Activated CD4-positive, alpha-beta memory T cell treated with anti-CD3 and anti-CD28 coated beads for 36 hours (primary cell): Measurements from ENCODE around the gene PTGR3. TPM values are rescaled to one million over a fixed set of nuclear protein-coding genes. Genes with fewer than 3 reads are reported as not detected.

Experiments used
- CTCF ChIA-PET: fragments of 350-600 bp; sonication (Branson Sonifier 250); formaldehyde crosslinking; loops from one replicate; lab custom pipeline; 2021; ENCODE audit warnings: antibody characterized with exemption, inconsistent platforms; lab: Charles Lee
- POLR2A ChIA-PET: fragments of 350-600 bp; sonication (Branson Sonifier 250); formaldehyde crosslinking; loops from one replicate; lab custom pipeline; 2021; ENCODE audit warnings: antibody characterized with exemption; lab: Charles Lee
- DNase-seq: peaks from one replicate; pipeline ENCODE4 v3.0.0-alpha.2; 2020
- H3K27ac Mint-ChIP-seq: one replicate; pipeline ENCODE4 v1.8.0; 2021; ENCODE audit warnings: mixed read lengths
- H3K27me3 Mint-ChIP-seq: one replicate; pipeline ENCODE4 v1.8.0; 2021; ENCODE audit warnings: mixed read lengths
- H3K36me3 Mint-ChIP-seq: one replicate; pipeline ENCODE4 v1.8.0; 2021; ENCODE audit warnings: mixed read lengths
- H3K4me1 Mint-ChIP-seq: one replicate; pipeline ENCODE4 v1.8.0; 2021; ENCODE audit warnings: low read depth, mixed read lengths
- H3K4me3 Mint-ChIP-seq: one replicate; pipeline ENCODE4 v1.8.0; 2021; ENCODE audit warnings: mild to moderate bottlenecking, mixed read lengths
- H3K9me3 Mint-ChIP-seq: one replicate; pipeline ENCODE4 v1.8.0; 2021; ENCODE audit warnings: mixed read lengths
- intact Hi-C: fragments of 100-400 bp; cut with micrococcal nuclease; formaldehyde crosslinking; loops from one replicate; pipeline ENCODE4 v1.15.1; 2023
- total RNA-seq, 2 experiments: library from RNA; stranded (reverse); gene quantifications; one replicate each; pipeline ENCODE4 v1.2.3, GENCODE V29; 2021

PTGR3 gene
- total RNA-seq, 2 experiments from 2014 or later, result 29.6 to 30.2 TPM

DNA sequence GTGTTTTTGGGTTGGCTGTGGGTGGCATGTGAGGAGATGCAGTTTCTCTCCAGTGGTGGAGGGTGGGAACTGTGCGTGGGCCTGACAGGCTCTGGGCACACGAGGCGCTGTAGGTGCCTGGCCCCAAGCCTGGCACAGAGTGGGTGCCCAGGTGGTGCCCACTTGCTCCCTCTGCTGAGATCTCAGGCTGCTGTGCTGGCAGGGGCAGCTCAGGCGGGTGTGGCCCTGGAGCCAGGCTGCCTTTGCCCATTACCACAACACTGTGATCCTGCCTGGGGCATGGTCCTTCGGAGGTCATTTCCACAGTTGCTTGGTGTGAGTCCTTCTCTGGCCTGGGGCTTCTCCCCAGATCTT lies 22.1 kb upstream of the PTGR3 start:
- no peaks in the 10 kb centered on the region for H3K36me3 Mint-ChIP-seq
- ChIA-PET CTCF (no interaction called here), POLR2A (no interaction called here)
- no peaks in the 10 kb centered on the region for H3K27me3 Mint-ChIP-seq
- no peak for DNase-seq
- no peak overlapping the region for H3K27ac Mint-ChIP-seq
- peaks cover 31% of the 10 kb centered on the region for H3K4me1 Mint-ChIP-seq
- H3K4me3 Mint-ChIP-seq, result no peak overlapping the region
- intact Hi-C loops, result no loop called here
- no peaks in the 10 kb centered on the region for H3K9me3 Mint-ChIP-seq

DNA sequence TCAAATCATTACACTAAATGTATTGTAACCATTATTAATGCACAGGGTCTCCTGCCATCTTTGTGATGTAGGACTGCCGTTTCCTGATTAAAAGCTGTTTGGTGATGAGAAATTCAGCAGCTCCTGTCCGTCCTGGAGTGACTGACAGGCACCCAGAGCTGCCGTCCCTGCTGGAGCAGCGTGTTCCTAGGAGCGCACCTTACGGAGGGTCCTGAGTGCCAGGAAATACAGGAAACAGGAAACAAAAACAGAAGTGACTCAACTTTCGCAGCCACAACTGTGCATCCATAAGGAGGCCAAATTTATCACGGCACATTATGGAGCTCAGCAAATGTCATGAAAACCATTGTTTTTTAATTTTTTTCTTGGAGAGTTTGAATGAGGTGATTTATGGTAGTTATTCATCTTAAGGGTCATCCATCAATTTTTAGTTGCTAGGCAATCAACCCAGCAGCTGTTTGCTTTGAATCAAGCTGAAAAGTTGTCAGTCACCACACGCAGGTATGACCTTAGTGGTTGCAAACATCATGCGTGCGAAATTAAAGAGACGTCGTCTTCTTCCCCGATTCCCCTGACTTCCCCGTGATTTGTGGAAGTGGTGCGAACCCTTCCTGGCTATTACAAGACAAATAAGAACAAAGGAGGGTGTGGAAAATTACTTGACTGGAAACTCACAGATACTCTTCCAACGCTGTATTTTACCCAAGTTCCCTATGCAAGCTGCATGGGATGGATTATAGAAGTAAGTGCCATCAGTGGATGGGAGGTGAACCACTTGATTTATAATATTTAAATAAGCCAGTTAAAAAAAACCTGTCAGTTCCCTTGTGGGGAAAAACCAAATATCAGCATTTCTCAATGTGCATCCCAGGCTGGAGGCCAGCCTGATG lies 21.5 kb upstream of the PTGR3 start:
- H3K27ac Mint-ChIP-seq, result no peak overlapping the region
- no peaks in the 10 kb centered on the region for H3K9me3 Mint-ChIP-seq
- ChIA-PET POLR2A (no interaction called here), CTCF (no interaction called here)
- H3K36me3 Mint-ChIP-seq, result no peaks in the 10 kb centered on the region
- peaks cover 28% of the 10 kb centered on the region for H3K4me1 Mint-ChIP-seq
- H3K27me3 Mint-ChIP-seq, result no peaks in the 10 kb centered on the region
- intact Hi-C loops, result no loop called here
- no peak for DNase-seq
- H3K4me3 Mint-ChIP-seq, result no peak overlapping the region

DNA sequence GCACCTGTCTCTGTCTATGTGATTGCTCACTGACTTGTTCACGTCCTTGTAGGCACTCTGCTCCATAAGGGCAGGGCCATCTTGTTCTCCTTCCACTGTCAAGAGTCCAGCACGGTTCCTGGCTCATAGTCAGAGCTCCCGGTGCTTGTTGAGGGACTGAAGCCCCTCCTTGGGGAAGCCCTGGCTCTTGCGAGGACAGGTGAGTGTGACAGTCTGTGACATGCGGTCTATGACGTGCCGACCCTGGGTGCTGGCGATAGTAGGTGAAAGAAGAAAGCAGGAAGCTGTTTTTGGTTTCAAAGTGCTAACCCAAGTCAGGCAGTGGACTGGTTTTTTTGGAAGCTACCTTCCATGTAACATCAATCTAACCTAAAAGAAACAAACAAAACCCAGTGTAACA lies 20.5 kb upstream of the PTGR3 start:
- Mint-ChIP-seq H3K4me1 (peaks cover 28% of the 10 kb centered on the region), H3K4me3 (no peak overlapping the region), H3K27me3 (no peaks in the 10 kb centered on the region), H3K36me3 (no peaks in the 10 kb centered on the region), H3K9me3 (no peaks in the 10 kb centered on the region), H3K27ac (no peak overlapping the region)
- POLR2A ChIA-PET, result no interaction called here
- no peak for DNase-seq
- CTCF ChIA-PET, result no interaction called here
- intact Hi-C loops, result no loop called here

DNA sequence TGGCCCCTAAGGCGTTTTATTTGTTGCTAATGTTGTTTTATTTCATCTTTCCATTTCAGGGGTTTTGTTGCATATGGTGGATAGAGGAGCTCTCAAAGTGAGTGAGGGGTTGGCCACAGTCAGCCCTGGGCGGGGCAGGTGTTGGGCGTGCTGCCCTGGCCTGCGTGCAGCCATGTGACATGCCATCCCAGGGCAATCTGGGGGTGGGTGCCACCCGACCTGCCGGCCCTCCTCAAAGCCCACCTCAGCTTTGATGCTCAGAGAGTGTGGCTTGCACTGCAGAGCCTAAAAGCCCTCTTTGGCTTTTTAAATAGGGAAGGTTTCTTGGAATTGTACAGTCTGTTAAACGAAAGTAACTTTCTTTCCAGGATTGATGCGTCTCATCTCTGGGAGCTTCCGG lies 20.0 kb upstream of the PTGR3 start:
- Mint-ChIP-seq H3K27me3 (no peaks in the 10 kb centered on the region), H3K9me3 (no peaks in the 10 kb centered on the region), H3K4me1 (peaks cover 26% of the 10 kb centered on the region), H3K36me3 (no peaks in the 10 kb centered on the region), H3K27ac (no peak overlapping the region), H3K4me3 (no peak overlapping the region)
- CTCF ChIA-PET, result no interaction called here
- POLR2A ChIA-PET, result interaction anchor here (0.8 kb wide), 1 partner anchor 17 kb away, joined by 4 read pairs; no protein-coding TSS in a partner anchor
- no peak for DNase-seq
- intact Hi-C loops, result no loop called here

DNA sequence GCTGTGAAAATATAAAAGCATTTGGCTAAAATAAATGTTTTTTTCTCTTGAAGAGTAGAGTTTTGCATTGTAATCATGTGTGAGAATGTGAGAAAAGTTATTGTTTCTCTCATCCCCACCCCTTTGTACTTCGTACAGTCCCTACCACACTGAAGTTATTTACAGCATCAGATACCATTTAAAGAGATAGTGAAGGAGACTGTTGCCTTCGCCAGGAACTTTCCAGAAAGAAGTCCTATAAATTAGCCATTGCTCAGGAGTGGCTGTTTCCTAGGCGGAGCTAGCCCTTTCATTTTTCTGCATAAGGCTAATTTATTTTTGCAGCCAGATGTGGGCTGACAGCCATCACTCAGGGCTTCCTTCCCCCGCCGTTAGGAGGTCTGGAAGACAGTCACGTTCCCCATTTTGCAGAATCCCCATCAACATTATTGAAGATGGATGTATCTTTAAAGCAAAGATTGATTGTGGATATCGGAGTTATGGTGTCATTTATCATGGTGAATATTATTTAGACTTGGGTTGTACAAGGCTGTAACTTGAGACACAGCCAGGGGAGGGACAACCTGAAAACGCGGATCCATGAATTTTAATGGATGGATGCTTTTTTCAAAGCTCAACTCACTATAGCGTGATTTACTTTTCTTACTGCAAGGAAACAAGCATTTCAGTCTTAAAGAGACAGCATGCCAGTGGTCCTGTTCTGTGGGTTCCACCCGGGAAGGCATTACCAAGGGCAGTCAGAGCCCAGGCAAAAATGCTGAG lies 18.8 kb upstream of the PTGR3 start:
- H3K27ac Mint-ChIP-seq, result no peak overlapping the region
- H3K36me3 Mint-ChIP-seq, result no peaks in the 10 kb centered on the region
- intact Hi-C loops, result no loop called here
- POLR2A ChIA-PET, result no interaction called here
- no peak overlapping the region for H3K4me3 Mint-ChIP-seq
- CTCF ChIA-PET, result interaction anchor here (0.5 kb wide), 1 partner anchor 653 kb away, joined by 3 read pairs; no protein-coding TSS in a partner anchor
- no peaks in the 10 kb centered on the region for H3K27me3 Mint-ChIP-seq
- no peak for DNase-seq
- peaks cover 26% of the 10 kb centered on the region for H3K4me1 Mint-ChIP-seq
- no peaks in the 10 kb centered on the region for H3K9me3 Mint-ChIP-seq

DNA sequence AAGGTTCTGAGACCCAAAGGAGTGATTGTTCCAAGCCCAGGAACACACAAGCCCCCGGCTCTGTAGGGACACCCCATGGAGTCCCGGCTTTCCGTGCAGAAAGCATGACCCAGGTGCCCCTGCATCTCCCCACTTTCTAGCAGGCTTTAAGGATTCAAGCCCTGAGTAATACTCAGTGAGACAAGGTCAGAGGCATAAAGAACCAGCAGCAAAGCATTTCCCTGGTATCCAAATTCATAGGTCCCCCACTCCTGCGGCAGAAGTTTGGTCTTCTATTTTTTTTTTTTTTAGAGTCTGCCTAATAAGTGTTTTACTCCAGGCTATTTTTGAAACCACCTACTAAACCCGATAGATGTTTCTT lies 18.0 kb upstream of the PTGR3 start:
- Mint-ChIP-seq H3K4me1 (peaks cover 30% of the 10 kb centered on the region), H3K27me3 (no peaks in the 10 kb centered on the region), H3K4me3 (no peak overlapping the region), H3K27ac (no peak overlapping the region), H3K9me3 (no peaks in the 10 kb centered on the region), H3K36me3 (no peaks in the 10 kb centered on the region)
- POLR2A ChIA-PET, result no interaction called here
- CTCF ChIA-PET, result no interaction called here
- DNase-seq, result no peak
- intact Hi-C loops, result no loop called here

DNA sequence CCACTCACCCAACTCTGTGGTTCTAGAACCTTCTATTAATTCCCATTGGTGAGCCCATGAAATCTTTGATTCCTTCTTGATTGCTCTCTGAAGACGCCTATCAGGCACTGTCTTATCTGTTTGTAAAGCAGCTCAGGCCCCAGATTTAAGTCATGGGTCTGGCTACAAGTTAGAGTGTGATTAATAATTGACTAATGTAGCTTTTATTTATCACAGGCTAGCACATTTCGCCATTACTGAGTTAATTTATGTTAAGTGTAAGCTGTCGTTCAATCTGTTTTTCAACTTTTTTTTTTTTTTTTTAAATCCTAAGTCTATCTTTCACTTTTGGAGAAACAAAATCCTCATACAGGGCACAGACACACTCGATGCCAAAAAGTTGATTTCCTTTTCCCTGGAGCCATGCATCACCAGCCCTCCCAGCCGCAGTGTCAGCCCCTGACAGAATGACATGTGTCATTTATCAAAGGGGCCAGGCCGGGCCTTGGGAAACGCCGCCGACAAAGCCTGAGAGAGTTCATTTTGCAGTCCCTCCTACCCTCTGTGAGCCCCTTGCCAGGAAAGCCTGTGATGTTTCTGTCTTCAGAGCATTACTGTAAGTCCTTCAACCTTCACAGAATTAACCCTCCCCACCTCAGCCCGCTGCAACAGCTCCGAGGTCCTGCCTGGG lies 17.5 kb upstream of the PTGR3 start:
- no peak overlapping the region for H3K27ac Mint-ChIP-seq

DNA sequence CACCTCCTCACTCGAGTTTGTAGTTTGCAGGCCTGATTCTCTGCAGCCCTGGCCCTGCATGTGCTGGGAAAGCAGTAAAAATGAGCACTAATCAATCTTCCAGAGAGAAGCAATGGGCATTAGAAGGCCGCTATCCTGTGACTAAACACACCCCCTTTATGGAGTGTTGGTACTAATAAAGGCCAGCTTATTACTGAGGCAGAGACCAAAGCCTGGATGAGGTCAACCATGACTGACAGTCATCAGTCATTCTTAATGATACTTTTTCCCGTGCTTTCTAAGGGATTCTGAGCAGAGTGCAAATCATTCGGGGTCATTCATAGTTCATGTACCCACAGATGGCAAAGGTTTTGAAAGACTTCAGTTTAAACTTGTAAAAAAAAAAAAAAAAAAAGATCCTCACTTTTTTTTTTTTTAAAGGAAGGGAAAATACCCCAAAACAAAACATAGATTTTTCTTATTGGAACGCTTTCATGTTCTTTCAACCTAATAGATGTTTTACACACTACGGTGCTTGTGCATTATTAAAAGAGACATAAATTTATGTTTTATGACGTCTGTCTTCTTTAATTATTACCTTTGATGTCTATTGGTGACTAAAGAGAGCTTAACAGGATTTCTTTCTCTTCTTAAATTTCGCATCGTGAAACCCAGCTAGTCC lies 14.9 kb upstream of the PTGR3 start:
- POLR2A ChIA-PET, result no interaction called here
- Mint-ChIP-seq H3K27ac (no peak overlapping the region), H3K9me3 (no peaks in the 10 kb centered on the region), H3K4me1 (peaks cover 45% of the 10 kb centered on the region), H3K4me3 (no peak overlapping the region), H3K36me3 (no peaks in the 10 kb centered on the region), H3K27me3 (no peaks in the 10 kb centered on the region)
- CTCF ChIA-PET, result no interaction called here
- intact Hi-C loops, result no loop called here
- DNase-seq, result no peak

More for the DNA sequence above, 17.5 kb upstream of the PTGR3 start:
- Mint-ChIP-seq H3K4me1 (peaks cover 30% of the 10 kb centered on the region), H3K9me3 (no peaks in the 10 kb centered on the region), H3K4me3 (no peak overlapping the region), H3K27me3 (no peaks in the 10 kb centered on the region), H3K36me3 (no peaks in the 10 kb centered on the region)
- intact Hi-C loops, result no loop called here
- POLR2A ChIA-PET, result no interaction called here
- no peak for DNase-seq
- CTCF ChIA-PET, result interaction anchor here (0.7 kb wide), 1 partner anchor 218 kb away, joined by 3 read pairs; no protein-coding TSS in a partner anchor

DNA sequence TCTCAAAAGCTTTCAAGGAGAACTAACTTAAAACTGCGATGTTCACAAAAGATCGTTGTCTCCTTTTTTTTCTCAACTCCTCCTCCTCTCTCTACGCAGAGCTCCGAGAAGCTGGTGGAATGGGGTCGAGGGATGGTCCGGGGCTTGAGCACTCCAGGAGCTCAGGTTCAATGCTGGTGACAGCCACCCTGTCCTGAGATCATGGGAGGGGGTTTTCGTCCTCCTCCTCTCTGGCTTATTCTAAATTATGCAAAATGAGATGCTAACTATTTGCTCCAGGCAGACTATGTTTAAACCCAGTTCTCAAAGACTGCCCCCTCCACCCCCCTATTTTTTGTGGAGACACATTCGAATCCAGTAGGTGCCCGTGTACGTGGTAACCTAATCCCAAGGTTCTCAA lies 13.5 kb upstream of the PTGR3 start:
- CTCF ChIA-PET, result no interaction called here
- no peaks in the 10 kb centered on the region for H3K27me3 Mint-ChIP-seq
- H3K27ac Mint-ChIP-seq, result no peak overlapping the region
- POLR2A ChIA-PET, result no interaction called here
- H3K36me3 Mint-ChIP-seq, result no peaks in the 10 kb centered on the region
- no peak for DNase-seq
- H3K9me3 Mint-ChIP-seq, result no peaks in the 10 kb centered on the region
- H3K4me1 Mint-ChIP-seq, result peaks cover 46% of the 10 kb centered on the region
- intact Hi-C loops, result no loop called here
- no peak overlapping the region for H3K4me3 Mint-ChIP-seq

DNA sequence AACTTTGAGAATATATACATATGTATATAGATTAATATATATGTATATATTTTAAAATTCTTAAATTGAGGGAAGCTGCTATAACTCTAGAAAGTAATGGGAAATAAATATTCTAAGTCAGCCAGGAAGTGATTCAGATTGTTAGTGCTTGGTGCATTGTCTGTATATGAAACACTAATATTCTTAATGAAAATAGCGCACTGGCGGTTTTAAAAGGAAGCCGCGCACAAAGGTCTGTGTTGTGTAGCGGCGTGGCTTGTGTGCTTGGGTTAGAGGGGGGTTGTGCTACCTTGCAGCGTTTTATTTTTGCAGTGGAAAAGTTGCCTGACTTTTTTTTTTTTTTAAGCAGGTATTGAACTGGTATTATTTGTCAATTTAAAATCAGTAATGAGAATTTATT lies 13.0 kb upstream of the PTGR3 start:
- Mint-ChIP-seq H3K36me3 (no peaks in the 10 kb centered on the region), H3K9me3 (no peaks in the 10 kb centered on the region), H3K4me3 (no peak overlapping the region), H3K4me1 (peaks cover 46% of the 10 kb centered on the region), H3K27ac (no peak overlapping the region), H3K27me3 (no peaks in the 10 kb centered on the region)
- no peak for DNase-seq
- CTCF ChIA-PET, result no interaction called here
- POLR2A ChIA-PET, result no interaction called here
- intact Hi-C loops, result no loop called here

DNA sequence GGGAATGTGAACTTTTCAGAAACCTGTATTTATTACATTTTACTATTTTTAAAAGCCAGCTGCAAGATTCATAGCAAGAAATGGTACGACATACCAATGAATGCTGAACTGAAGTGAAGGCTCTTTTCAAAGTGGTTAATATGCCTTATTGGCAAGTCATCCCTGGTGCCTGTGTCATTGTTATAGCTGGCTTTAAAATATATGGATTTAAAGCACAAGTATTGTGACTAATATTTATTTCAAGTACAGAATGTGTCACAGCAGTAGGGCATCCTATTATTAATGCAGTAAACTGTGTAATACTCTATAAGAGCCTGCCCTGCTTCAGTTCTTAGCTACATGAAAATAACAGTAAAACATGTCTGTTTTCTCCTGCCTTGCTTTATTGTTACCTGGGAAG lies 12.5 kb upstream of the PTGR3 start:
- intact Hi-C loops, result no loop called here
- Mint-ChIP-seq H3K4me1 (peaks cover 47% of the 10 kb centered on the region), H3K27me3 (no peaks in the 10 kb centered on the region), H3K9me3 (no peaks in the 10 kb centered on the region), H3K4me3 (no peak overlapping the region), H3K27ac (no peak overlapping the region), H3K36me3 (no peaks in the 10 kb centered on the region)
- DNase-seq, result no peak
- ChIA-PET CTCF (no interaction called here), POLR2A (no interaction called here)
